Measurements from ENCODE around the gene TRAF3.

DNA sequence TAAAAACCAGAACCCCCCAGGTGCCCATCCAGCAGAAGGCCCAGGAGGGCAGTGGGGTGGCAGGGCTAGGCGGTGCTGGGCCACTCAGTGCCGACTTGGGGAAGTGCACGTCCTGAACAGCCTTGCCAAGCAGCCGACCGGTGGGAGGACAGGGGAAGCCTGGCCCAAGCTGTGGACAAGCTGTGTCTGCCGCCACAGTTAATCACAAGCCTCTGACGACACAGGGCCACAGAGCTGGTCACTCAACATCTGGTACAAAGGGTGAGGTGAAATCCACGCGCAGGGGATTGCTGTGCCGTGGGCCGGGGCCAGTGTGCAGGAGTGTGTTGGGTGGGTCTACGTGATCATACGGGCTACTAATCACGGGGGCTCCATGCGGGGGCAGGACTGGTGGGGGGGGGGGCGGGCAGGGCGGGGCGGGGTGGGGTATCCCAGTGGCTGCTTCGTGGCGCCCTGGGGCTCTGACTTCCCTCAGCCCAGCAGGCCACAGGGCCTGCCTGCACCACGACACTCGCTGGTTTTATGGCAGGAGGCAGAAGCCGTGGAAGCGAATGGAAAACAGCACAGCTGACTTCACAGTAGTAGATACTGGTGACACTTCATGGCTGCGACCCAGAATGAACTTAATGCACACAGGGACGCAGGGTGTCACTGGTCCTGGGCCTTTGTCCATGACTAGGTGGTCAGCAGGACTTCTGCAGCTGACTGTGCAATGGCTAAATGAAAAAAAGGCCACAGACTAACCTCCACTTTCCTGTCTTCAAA lies 155.4 kb downstream of the TRAF3 start:
- TF ChIP-seq, protein P1, sequence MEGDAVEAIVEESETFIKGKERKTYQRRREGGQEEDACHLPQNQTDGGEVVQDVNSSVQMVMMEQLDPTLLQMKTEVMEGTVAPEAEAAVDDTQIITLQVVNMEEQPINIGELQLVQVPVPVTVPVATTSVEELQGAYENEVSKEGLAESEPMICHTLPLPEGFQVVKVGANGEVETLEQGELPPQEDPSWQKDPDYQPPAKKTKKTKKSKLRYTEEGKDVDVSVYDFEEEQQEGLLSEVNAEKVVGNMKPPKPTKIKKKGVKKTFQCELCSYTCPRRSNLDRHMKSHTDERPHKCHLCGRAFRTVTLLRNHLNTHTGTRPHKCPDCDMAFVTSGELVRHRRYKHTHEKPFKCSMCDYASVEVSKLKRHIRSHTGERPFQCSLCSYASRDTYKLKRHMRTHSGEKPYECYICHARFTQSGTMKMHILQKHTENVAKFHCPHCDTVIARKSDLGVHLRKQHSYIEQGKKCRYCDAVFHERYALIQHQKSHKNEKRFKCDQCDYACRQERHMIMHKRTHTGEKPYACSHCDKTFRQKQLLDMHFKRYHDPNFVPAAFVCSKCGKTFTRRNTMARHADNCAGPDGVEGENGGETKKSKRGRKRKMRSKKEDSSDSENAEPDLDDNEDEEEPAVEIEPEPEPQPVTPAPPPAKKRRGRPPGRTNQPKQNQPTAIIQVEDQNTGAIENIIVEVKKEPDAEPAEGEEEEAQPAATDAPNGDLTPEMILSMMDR (conservative IDR thresholded peaks at IDR 0.05 in 1 of 2, IDR thresholded peaks at IDR 0.05 in 1 of 2; ENCODE audit: extremely low read depth in 1 of 2, insufficient read depth in 1 of 2, low read depth in 1 of 2, low read length in 2 of 2), result no peak
- no peak for TF ChIP-seq EZH2 (IDR thresholded peaks at IDR 0.05; ENCODE audit: borderline replicate concordance, low read length)
